PFSK-1 (cell line): ENCODE results near the gene SCN5A.

Experiments used
- POLR2AphosphoS5 ChIP-seq: IDR thresholded peaks from 2 replicates; pipeline ENCODE4 v1.6.1; 2012; ENCODE audit warnings: low read depth, mild to moderate bottlenecking, control low read depth, low read length, moderate library complexity
- SIN3A ChIP-seq: IDR thresholded peaks from 2 replicates; pipeline ENCODE4 v1.6.1; 2012; ENCODE audit warnings: mild to moderate bottlenecking, low read length, moderate library complexity, borderline replicate concordance; ENCODE audit not compliant: insufficient read depth
- TAF1 ChIP-seq: IDR thresholded peaks from 2 replicates; pipeline ENCODE4 v1.6.1; 2012; ENCODE audit warnings: low read length, control low read depth, borderline replicate concordance; ENCODE audit not compliant: insufficient read depth
- TF ChIP-seq, protein P1 (sequence below), 2 experiments: IDR thresholded peaks; 2 replicates each; pipeline versions ENCODE4 v1.6.1 to v1.8.0; 2011 to 2012; ENCODE audit warnings: low read depth in 2 of 2, low read length in 2 of 2, control low read depth in 1 of 2, inconsistent platforms in 1 of 2, mild to moderate bottlenecking in 1 of 2, moderate library complexity in 1 of 2; ENCODE audit not compliant: insufficient read depth in 1 of 2

DNA sequence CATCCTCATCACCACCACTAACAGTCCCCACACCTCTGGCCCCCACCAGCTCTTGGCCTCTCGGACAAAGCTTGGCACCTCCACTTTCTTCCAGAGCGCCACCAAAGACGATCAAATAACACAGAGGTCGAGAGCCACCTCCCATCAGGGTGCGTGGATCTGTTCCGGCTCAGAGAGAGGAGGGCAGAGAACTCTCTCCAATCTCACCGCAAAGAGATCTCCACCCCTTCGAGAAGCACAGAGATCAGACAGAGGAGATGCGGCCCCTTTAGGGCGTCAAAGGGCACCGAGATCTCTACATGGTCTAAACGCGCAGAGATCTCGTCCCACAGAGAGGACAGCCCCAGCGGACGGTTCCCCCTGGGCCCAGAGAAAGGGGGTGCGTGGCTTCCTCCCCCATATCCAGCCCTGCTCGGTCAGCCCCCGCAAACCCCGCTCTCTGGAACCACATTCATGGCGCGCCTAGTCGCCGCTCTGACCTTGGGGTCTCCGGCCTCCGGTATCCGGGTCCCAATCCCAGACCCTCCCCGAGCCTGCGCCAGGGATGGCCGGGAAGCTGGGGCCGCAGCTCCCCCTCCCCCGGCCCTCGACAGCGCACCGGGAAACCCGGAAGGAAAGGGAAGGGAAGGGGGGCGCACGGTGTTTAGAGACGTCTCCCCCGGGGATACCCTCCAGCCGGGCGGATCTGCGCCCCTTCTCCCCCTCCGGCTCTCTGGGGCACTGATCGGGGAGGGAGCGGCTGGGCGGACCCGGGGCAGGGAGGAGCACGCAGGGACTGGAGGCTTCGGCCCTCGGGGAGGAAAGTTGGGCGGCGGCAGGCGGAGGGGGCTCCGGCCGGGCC, 608 bp downstream of the SCN5A start:
- TF ChIP-seq POLR2AphosphoS5 (no peak), TAF1 (no peak), SIN3A (no peak)
- TF ChIP-seq, protein P1, sequence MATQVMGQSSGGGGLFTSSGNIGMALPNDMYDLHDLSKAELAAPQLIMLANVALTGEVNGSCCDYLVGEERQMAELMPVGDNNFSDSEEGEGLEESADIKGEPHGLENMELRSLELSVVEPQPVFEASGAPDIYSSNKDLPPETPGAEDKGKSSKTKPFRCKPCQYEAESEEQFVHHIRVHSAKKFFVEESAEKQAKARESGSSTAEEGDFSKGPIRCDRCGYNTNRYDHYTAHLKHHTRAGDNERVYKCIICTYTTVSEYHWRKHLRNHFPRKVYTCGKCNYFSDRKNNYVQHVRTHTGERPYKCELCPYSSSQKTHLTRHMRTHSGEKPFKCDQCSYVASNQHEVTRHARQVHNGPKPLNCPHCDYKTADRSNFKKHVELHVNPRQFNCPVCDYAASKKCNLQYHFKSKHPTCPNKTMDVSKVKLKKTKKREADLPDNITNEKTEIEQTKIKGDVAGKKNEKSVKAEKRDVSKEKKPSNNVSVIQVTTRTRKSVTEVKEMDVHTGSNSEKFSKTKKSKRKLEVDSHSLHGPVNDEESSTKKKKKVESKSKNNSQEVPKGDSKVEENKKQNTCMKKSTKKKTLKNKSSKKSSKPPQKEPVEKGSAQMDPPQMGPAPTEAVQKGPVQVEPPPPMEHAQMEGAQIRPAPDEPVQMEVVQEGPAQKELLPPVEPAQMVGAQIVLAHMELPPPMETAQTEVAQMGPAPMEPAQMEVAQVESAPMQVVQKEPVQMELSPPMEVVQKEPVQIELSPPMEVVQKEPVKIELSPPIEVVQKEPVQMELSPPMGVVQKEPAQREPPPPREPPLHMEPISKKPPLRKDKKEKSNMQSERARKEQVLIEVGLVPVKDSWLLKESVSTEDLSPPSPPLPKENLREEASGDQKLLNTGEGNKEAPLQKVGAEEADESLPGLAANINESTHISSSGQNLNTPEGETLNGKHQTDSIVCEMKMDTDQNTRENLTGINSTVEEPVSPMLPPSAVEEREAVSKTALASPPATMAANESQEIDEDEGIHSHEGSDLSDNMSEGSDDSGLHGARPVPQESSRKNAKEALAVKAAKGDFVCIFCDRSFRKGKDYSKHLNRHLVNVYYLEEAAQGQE (IDR thresholded peaks at IDR 0.05; ENCODE audit: insufficient read depth in 1 of 2, low read depth in 2 of 2, low read length in 2 of 2): no peak
